ENCODE results near the gene CEBPB. TPM values are rescaled to one million over a fixed set of nuclear protein-coding genes. Genes with fewer than 3 reads are reported as not detected.
"Not testable (repeated sequence)": the region's sequence is repeated elsewhere in the genome, so short reads cannot be mapped to it uniquely, and the experiment has no call there.

The CEBPB gene
- total and polyA plus RNA-seq, 4 donors: 19.7 to 61.8 (median 29.2) TPM

- DNase-seq (ENCODE audit: low spot score): no peak
- no peaks in the 10 kb centered on the region for H3K27me3 ChIP-seq (ENCODE audit: control insufficient read depth in 4 of 4, insufficient read depth in 4 of 4, low read length in 3 of 4)
- H3K9me3 ChIP-seq (ENCODE audit: control insufficient read depth in 4 of 4, low read length in 3 of 4): no peaks in the 10 kb centered on the region
- 95% methylated on average over 5 of the region's 5 CpGs for WGBS
- no peak overlapping the region for H3K27ac ChIP-seq (ENCODE audit: low read depth in 1 of 2, low read length in 2 of 2)
- H3K4me1 ChIP-seq (ENCODE audit: control insufficient read depth in 4 of 4, insufficient read depth in 4 of 4, low read length in 3 of 4): no peaks in the 10 kb centered on the region
- H3K9ac ChIP-seq (ENCODE audit: low read depth in 1 of 2, low read length in 2 of 2): no peak overlapping the region
- no peak overlapping the region for H3K4me3 ChIP-seq (ENCODE audit: low read depth in 1 of 3, low read length in 3 of 3)
- no peaks in the 10 kb centered on the region for H3K36me3 ChIP-seq (ENCODE audit: control insufficient read depth in 4 of 4, insufficient read depth in 3 of 4, low read depth in 1 of 4, low read length in 3 of 4)
- no peak for TF ChIP-seq ATF3 (IDR thresholded peaks at IDR 0.05)
- TF ChIP-seq GABPA (IDR thresholded peaks at IDR 0.05 in 1 of 2, conservative IDR thresholded peaks at IDR 0.05 in 1 of 2): no peak
- TF ChIP-seq HNF4G (IDR thresholded peaks at IDR 0.05): no peak
- TF ChIP-seq RXRA (IDR thresholded peaks at IDR 0.05): no peak
- no peak for TF ChIP-seq CTCF (IDR thresholded peaks at IDR 0.05; ENCODE audit: low read depth, low read length, missing input control)
- no peak for TF ChIP-seq NR2F2 (IDR thresholded peaks at IDR 0.05)
- TF ChIP-seq HNF4A (conservative IDR thresholded peaks at IDR 0.05): no peak
These were observed 13.6 kb downstream of the CEBPB start for GRCh38 chr20:50203951-50204937.

- H3K27ac ChIP-seq (ENCODE audit: low read depth in 1 of 2, low read length in 2 of 2): no peak overlapping the region
- H3K4me3 ChIP-seq (ENCODE audit: low read depth in 1 of 3, low read length in 3 of 3): no peak overlapping the region
- H3K4me1 ChIP-seq (ENCODE audit: control insufficient read depth in 4 of 4, insufficient read depth in 4 of 4, low read length in 3 of 4): no peaks in the 10 kb centered on the region
- no peak for DNase-seq (ENCODE audit: low spot score)
- no peak overlapping the region for H3K9ac ChIP-seq (ENCODE audit: low read depth in 1 of 2, low read length in 2 of 2)
- 92% methylated on average over 1 of the region's 1 CpG for WGBS
- no peak for TF ChIP-seq FOXA1 (IDR thresholded peaks at IDR 0.05)
- no peaks in the 10 kb centered on the region for H3K36me3 ChIP-seq (ENCODE audit: control insufficient read depth in 4 of 4, insufficient read depth in 3 of 4, low read depth in 1 of 4, low read length in 3 of 4)
- no peaks in the 10 kb centered on the region for H3K9me3 ChIP-seq (ENCODE audit: control insufficient read depth in 4 of 4, low read length in 3 of 4)
- no peaks in the 10 kb centered on the region for H3K27me3 ChIP-seq (ENCODE audit: control insufficient read depth in 4 of 4, insufficient read depth in 4 of 4, low read length in 3 of 4)
These were observed 16.4 kb downstream of the CEBPB start for GRCh38 chr20:50207026-50207425.

GRCh38 chr20:50208085-50208491 lies 17.5 kb downstream of the CEBPB start:
- 88% methylated on average over 7 of the region's 7 CpGs for WGBS
- H3K4me3 ChIP-seq (ENCODE audit: low read depth in 1 of 3, low read length in 3 of 3): no peak overlapping the region
- H3K9me3 ChIP-seq (ENCODE audit: control insufficient read depth in 4 of 4, low read length in 3 of 4): no peaks in the 10 kb centered on the region
- no peak for DNase-seq (ENCODE audit: low spot score)
- H3K4me1 ChIP-seq (ENCODE audit: control insufficient read depth in 4 of 4, insufficient read depth in 4 of 4, low read length in 3 of 4): no peaks in the 10 kb centered on the region
- TF ChIP-seq JUND (IDR thresholded peaks at IDR 0.05) (no peak), HNF4A (conservative IDR thresholded peaks at IDR 0.05) (no peak), CTCF (IDR thresholded peaks at IDR 0.05; ENCODE audit: low read depth, low read length, missing input control) (no peak), ATF3 (IDR thresholded peaks at IDR 0.05) (no peak), FOXA2 (IDR thresholded peaks at IDR 0.05) (no peak), RAD21 (IDR thresholded peaks at IDR 0.05) (no peak), RXRA (IDR thresholded peaks at IDR 0.05) (no peak), ZBTB33 (IDR thresholded peaks at IDR 0.05) (no peak), TAF1 (conservative IDR thresholded peaks at IDR 0.05) (no peak), MAX (IDR thresholded peaks at IDR 0.05) (no peak), EGR1 (IDR thresholded peaks at IDR 0.05; ENCODE audit: low read depth in 2 of 2) (no peak), FOXA1 (IDR thresholded peaks at IDR 0.05) (no peak)
- H3K27me3 ChIP-seq (ENCODE audit: control insufficient read depth in 4 of 4, insufficient read depth in 4 of 4, low read length in 3 of 4): no peaks in the 10 kb centered on the region
- H3K36me3 ChIP-seq (ENCODE audit: control insufficient read depth in 4 of 4, insufficient read depth in 3 of 4, low read depth in 1 of 4, low read length in 3 of 4): no peaks in the 10 kb centered on the region
- H3K27ac ChIP-seq (ENCODE audit: low read depth in 1 of 2, low read length in 2 of 2): no peak overlapping the region
- H3K9ac ChIP-seq (ENCODE audit: low read depth in 1 of 2, low read length in 2 of 2): no peak overlapping the region

GRCh38 chr20:50208815-50209214 lies 18.2 kb downstream of the CEBPB start:
- H3K4me1 ChIP-seq (ENCODE audit: control insufficient read depth in 4 of 4, insufficient read depth in 4 of 4, low read length in 3 of 4); H3K36me3 ChIP-seq (ENCODE audit: control insufficient read depth in 4 of 4, insufficient read depth in 3 of 4, low read depth in 1 of 4, low read length in 3 of 4); H3K27me3 ChIP-seq (ENCODE audit: control insufficient read depth in 4 of 4, insufficient read depth in 4 of 4, low read length in 3 of 4); DNase-seq (ENCODE audit: low spot score); H3K9ac ChIP-seq (ENCODE audit: low read depth in 1 of 2, low read length in 2 of 2); H3K27ac ChIP-seq (ENCODE audit: low read depth in 1 of 2, low read length in 2 of 2); H3K9me3 ChIP-seq (ENCODE audit: control insufficient read depth in 4 of 4, low read length in 3 of 4); H3K4me3 ChIP-seq (ENCODE audit: low read depth in 1 of 3, low read length in 3 of 3): not testable (repeated sequence)
- 91% methylated on average over 4 of the region's 4 CpGs for WGBS

Measured in liver (tissue), 9 donors.